Heart left ventricle (tissue), 16 donors: ENCODE measurements around the gene ZNF740. TPM values are rescaled to one million over a fixed set of nuclear protein-coding genes. Genes with fewer than 3 reads are reported as not detected.
A peak's percentile ranks its signal among the peaks of the same experiment; 100 is the strongest.

Experiments used
- ATAC-seq, 4 donors: fragments of 200-7000 bp; cut with Tn5 transposase; one replicate each; pipeline ENCODE4 v1.9.1; 2020 to 2022; ENCODE audit warnings: moderate library complexity in 4 of 4, mild to moderate bottlenecking in 3 of 4, moderate number of reproducible peaks in 1 of 4
- DNase-seq, 5 donors: peaks; one replicate each; pipeline ENCODE4 v3.0.0-alpha.2; 2020
- H3K27ac ChIP-seq, 12 donors: fragments of 200-600 bp; sonication (generic) in 4 of 12; one replicate each; pipeline versions ENCODE4 v1.5.0 to v1.8.0; 2016 to 2022; ENCODE audit warnings: mild to moderate bottlenecking in 2 of 12
- H3K27me3 ChIP-seq, 9 donors: fragments of 200-600 bp; sonication (generic) in 2 of 9; one replicate each; pipeline versions ENCODE4 v1.5.1 to v1.8.0; 2016 to 2022; ENCODE audit warnings: mild to moderate bottlenecking in 3 of 9
- H3K36me3 ChIP-seq, 9 donors: fragments of 200-600 bp; sonication (generic) in 2 of 9; one replicate each; pipeline versions ENCODE4 v1.5.0 to v1.8.0; 2018 to 2022; ENCODE audit warnings: mild to moderate bottlenecking in 2 of 9
- H3K4me1 ChIP-seq, 12 donors: fragments of 200-600 bp; sonication (generic) in 4 of 12; one replicate each; pipeline versions ENCODE4 v1.5.0 to v1.8.0; 2016 to 2022; ENCODE audit warnings: mild to moderate bottlenecking in 3 of 12
- H3K4me3 ChIP-seq, 12 donors: fragments of 200-600 bp; sonication (generic) in 4 of 12; one replicate each; pipeline versions ENCODE4 v1.5.0 to v1.8.0; 2017 to 2022; ENCODE audit warnings: mild to moderate bottlenecking in 9 of 12, moderate library complexity in 4 of 12
- H3K9me3 ChIP-seq, 12 donors: fragments of 200-600 bp; sonication (generic) in 4 of 12; one replicate each; pipeline versions ENCODE4 v1.5.0 to v1.8.0; 2016 to 2022; ENCODE audit warnings: mild to moderate bottlenecking in 1 of 12
- CTCF ChIP-seq, 12 donors: fragments of 200-600 bp; sonication (generic) in 4 of 12; IDR thresholded peaks; one replicate each; pipeline versions ENCODE4 v1.5.0 to v1.8.0; 2018 to 2022; ENCODE audit warnings: antibody characterized with exemption in 12 of 12, mild to moderate bottlenecking in 5 of 12
- POLR2A ChIP-seq, 2 donors: fragments of 450-650 bp; IDR thresholded peaks; one replicate each; pipeline ENCODE4 v1.6.1; 2017; ENCODE audit warnings: antibody characterized with exemption in 2 of 2, mild to moderate bottlenecking in 2 of 2, moderate library complexity in 2 of 2
- WGBS, 4 donors: extraction: QIAGEN DNeasy Blood & Tissue Kit in 2 of 4; methylation state at CpG; one replicate each; pipeline versions ENCODE4 v1.1.5 to v1.1.7; 2013 to 2018; 5-methylcytosine and 5-hydroxymethylcytosine counted together
- intact Hi-C, 10 donors: fragments of 100-400 bp; cut with DNase I; formaldehyde crosslinking; loops; one replicate each; pipeline versions ENCODE4 v1.11.1 to v1.14.2; 2022
- polyA plus RNA-seq, 2 donors: library from polyadenylated mRNA; stranded (reverse); fragments of 200-250 nt; gene quantifications; one replicate each; pipeline ENCODE4 v1.2.3, GENCODE V29; 2013
- total RNA-seq, 9 donors: library from RNA; depleted of rRNA in 2 of 9; stranded (reverse); fragments of >200 nt in 2 of 9; fragmentation: NEBNext Ultra II Directional in 3 of 9; extraction: Animal tissue kit (Norgen Biotek cat#: 25700) in 3 of 9; gene quantifications; one replicate each; pipeline versions ENCODE4 v1.1.0 to v1.2.4, GENCODE V29; 2016 to 2023
- donor health status: ischemic (EF 13 %, LVEDD 7.1; RV severe dilation, severe dysfunction).
- donor health status: healthy with polysubstance abuse.
- donor health status: DM: no; HTN: yes; CAD: no.
- donor health status: DM: no; HTN: no; CAD: no.
- donor health status: ischemic (EF 25% LVEDD 6.9; RV normal size, moderate dysfunction).
- donor health status: ischemic (EF 25% LVEDD 5.7; RV mildly dilated, moderate dysfunction).
- donor health status: healthy.
- donor health status: DM: yes; HTN: yes; CAD: no.
- donor health status: ischemic (EF 35%, LVEDD 5.7; RV mildly dilated, moderate dysfunction).
- donor health status: nonischemic (EF 11% LVEDD 7.7; RV severe dilation, severe dysfunction).
- donor health status: DM: yes; HTN: yes; CAD: no.
- donor health status: PGD.
- donor health status: ischemic (EF 29% LVEDD 5.4; RV normal size, mild dysfunction).
- donor health status: nonischemic (EF 23%, LVEDD 6.1; RV moderate dilation, normal function).

Gene ZNF740
- total and polyA plus RNA-seq, 11 donors: 4.8 to 27.4 (median 17.6) TPM

- TF ChIP-seq POLR2A (IDR thresholded peaks at IDR 0.05) (peak in 1 of 2 donors; percentile 15), CTCF (IDR thresholded peaks at IDR 0.05) (no peak)
- peaks cover 0 to 9% (median 2%) of the 10 kb centered on the region in 9 donors for H3K36me3 ChIP-seq
- H3K4me1 ChIP-seq: peaks cover 11 to 88% (median 62%) of the 10 kb centered on the region in 12 donors
- ATAC-seq (peak in 1 of 4 donors; percentile 6), DNase-seq (peak; percentile 51 to 76 (median 68))
- intact Hi-C loops: loop anchor here in 2 of 10 donors (2.0 to 10.0 kb wide), 2 partner anchors 31 to 285 kb away; partner anchors contain the start of genes NPFF (in 1 of the 2) and TARBP2 (in 1 of the 2)
- H3K9me3 ChIP-seq: no peaks in the 10 kb centered on the region
- 11 to 18% (median 16%) methylated on average over 23 to 27 of the region's 27 CpGs for WGBS, 4 donors
- H3K27ac ChIP-seq: peak overlapping the region; percentile 41 to 100 (median 100)
- peak overlapping the region; percentile 57 to 95 (median 74) for H3K4me3 ChIP-seq
- no peaks in the 10 kb centered on the region for H3K27me3 ChIP-seq
These were observed 38.9 kb downstream of the ZNF740 start for GRCh38 chr12:53219292-53219955.

GRCh38 chr12:53219956-53220693, 39.6 kb downstream of the ZNF740 start:
- intact Hi-C loops: loop anchor here in 6 of 10 donors (2.0 to 10.0 kb wide), 5 partner anchors 31 to 285 kb away; partner anchors contain the start of genes CSAD (in 1 of the 6), ESPL1 (in 1 of the 6), NPFF (in 1 of the 6) and TARBP2 (in 1 of the 6)
- no peaks in the 10 kb centered on the region for H3K27me3 ChIP-seq
- peak overlapping the region; percentile 57 to 95 (median 74) for H3K4me3 ChIP-seq
- 0 to 1% (median 0%) methylated on average over 30 to 53 of the region's 53 CpGs for WGBS, 4 donors
- peak overlapping the region; percentile 41 to 100 (median 100) for H3K27ac ChIP-seq
- DNase-seq (peak; percentile 49 to 83 (median 73)), ATAC-seq (peak in 3 of 4 donors; percentile 11 to 40 (median 15))
- peaks cover 0 to 2% (median 0%) of the 10 kb centered on the region in 9 donors for H3K36me3 ChIP-seq
- H3K4me1 ChIP-seq: peaks cover 11 to 88% (median 62%) of the 10 kb centered on the region in 12 donors
- TF ChIP-seq POLR2A (IDR thresholded peaks at IDR 0.05): no peak
- no peak for TF ChIP-seq CTCF (IDR thresholded peaks at IDR 0.05)
- H3K9me3 ChIP-seq: no peaks in the 10 kb centered on the region

- TF ChIP-seq CTCF (IDR thresholded peaks at IDR 0.05): no peak
- TF ChIP-seq POLR2A (IDR thresholded peaks at IDR 0.05): no peak
- intact Hi-C loops: loop anchor here in 8 of 10 donors (1.0 to 5.0 kb wide), 6 partner anchors 30 to 47 kb away; partner anchors contain the start of genes CSAD (in 1 of the 8), ESPL1 (in 1 of the 8) and ZNF740 (in 1 of the 8)
- ATAC-seq (peak; percentile 85 to 92 (median 88)), DNase-seq (peak; percentile 91 to 96 (median 95))
- Histone ChIP-seq H3K4me3 (peak overlapping the region; percentile 57 to 95 (median 74)), H3K27ac (peak overlapping the region; percentile 96 to 100 (median 100)), H3K27me3 (no peaks in the 10 kb centered on the region), H3K9me3 (no peaks in the 10 kb centered on the region), H3K4me1 (peaks cover 7 to 83% (median 57%) of the 10 kb centered on the region in 12 donors), H3K36me3 (no peaks in the 10 kb centered on the region)
- 0 to 1% (median 1%) methylated on average over 24 to 42 of the region's 42 CpGs for WGBS, 4 donors
These were observed 40.2 kb downstream of the ZNF740 start for GRCh38 chr12:53220694-53221202.
